ENCODE data around the gene SLC8A3. TPM values are rescaled to one million over a fixed set of nuclear protein-coding genes. Genes with fewer than 3 reads are reported as not detected.

The SLC8A3 gene
- total and polyA plus RNA-seq, 10 of the 15 experiments (the other 5 are each of a cell fraction or from before 2014, with no cell fraction given): 0.04 to 0.17 (median 0.13) TPM; not detected in 3

- Histone ChIP-seq H3K36me3 (ENCODE audit: control insufficient read depth in 2 of 2, insufficient read depth in 2 of 2, low read length in 1 of 2) (no peaks in the 10 kb centered on the region), H3K4me3 (no peak overlapping the region), H3K9me3 (replicated peaks; ENCODE audit: control insufficient read depth, insufficient read depth, low read length) (no peaks in the 10 kb centered on the region), H3K27me3 (replicated peaks in 1 of 2; ENCODE audit: control insufficient read depth in 2 of 2, insufficient read depth in 2 of 2, low read length in 1 of 2) (no peaks in the 10 kb centered on the region; a peak in 1 of 4 replicates), H3K4me1 (ENCODE audit: control insufficient read depth, insufficient read depth, low read length) (no peaks in the 10 kb centered on the region), H3K4me2 (ENCODE audit: control insufficient read depth, insufficient read depth) (no peak overlapping the region), H3K79me2 (ENCODE audit: control insufficient read depth, insufficient read depth, low read length) (no peaks in the 10 kb centered on the region), H2AFZ (ENCODE audit: control insufficient read depth, low read depth, low read length) (no peak overlapping the region), H4K20me1 (ENCODE audit: control insufficient read depth, insufficient read depth) (no peaks in the 10 kb centered on the region; the same call in 1 of the 2 replicates), H3K27ac (ENCODE audit: control insufficient read depth, insufficient read depth) (no peak overlapping the region), H3K9ac (ENCODE audit: control insufficient read depth, insufficient read depth, low read length) (no peak overlapping the region)
- 30% methylated on average over 9 of the region's 9 CpGs for WGBS (ENCODE audit: insufficient coverage, insufficient replicate concordance, low lambda C conversion rate, missing lambda C conversion rate)
- ChIA-PET SMC1A (ENCODE audit: uncharacterized antibody, unreplicated experiment) (interaction anchor here (1.1 kb wide), 1 partner anchor 73 kb away, joined by 3 read pairs; no protein-coding TSS in a partner anchor), CTCF (interaction anchor here (1.5 to 1.6 kb wide), 2 partner anchors 213 to 302 kb away, joined by 3 to 5 read pairs; no protein-coding TSS in a partner anchor), RAD21 (ENCODE audit: unreplicated experiment) (no interaction called here), POLR2A (no interaction called here)
- in situ Hi-C loops (cut with MboI): no loop called here
- DNase-seq (ENCODE audit: low read depth, low spot score) (no peak), ATAC-seq (no peak), FAIRE-seq (no peak)
- intact Hi-C loops (cut with micrococcal nuclease; ENCODE audit: unreplicated experiment): no loop called here
- TF ChIP-seq SIN3A (IDR thresholded peaks at IDR 0.05; ENCODE audit: low read depth, low read length): no peak
- TF ChIP-seq ZNF24 (IDR thresholded peaks at IDR 0.05): no peak
- no peak for TF ChIP-seq EP300 (IDR thresholded peaks at IDR 0.05; ENCODE audit: borderline replicate concordance in 1 of 2, control insufficient read depth in 1 of 2, low read depth in 2 of 2, low read length in 2 of 2)
- TF ChIP-seq JUNB (IDR thresholded peaks at IDR 0.05): no peak
- TF ChIP-seq PRDM15 (CRISPR knock-in tag; IDR thresholded peaks at IDR 0.05): no peak
- TF ChIP-seq ZBTB40 (IDR thresholded peaks at IDR 0.05; ENCODE audit: borderline replicate concordance): no peak
- BruUV-seq (replicated peaks): no TSS peak
Observed at GRCh38 chr14:70032016-70032415, 156.7 kb downstream of the SLC8A3 start.
